ENCODE measurements around the gene JOSD1.

DNA sequence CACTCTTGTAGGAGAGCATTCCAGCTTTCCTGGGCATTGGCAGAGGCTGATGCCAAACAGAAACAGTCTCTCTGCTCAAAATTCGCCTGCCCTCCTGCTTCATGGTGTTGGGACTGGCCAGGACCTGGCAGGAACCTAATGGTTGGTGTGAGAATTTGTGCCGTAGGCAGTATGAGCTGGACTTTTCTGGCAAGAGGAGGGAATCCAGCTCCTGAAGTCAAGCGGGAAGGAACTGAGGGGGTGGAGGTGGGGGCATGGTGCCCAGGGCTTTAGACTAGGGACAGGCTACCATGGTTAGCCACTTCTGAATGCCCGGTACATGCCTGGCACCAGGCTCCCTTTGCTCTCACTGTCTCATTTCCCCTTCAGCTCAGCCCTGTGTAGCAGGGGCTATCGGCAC, 25.9 kb downstream of the JOSD1 start:
- TF ChIP-seq EZH2 (IDR thresholded peaks at IDR 0.05; ENCODE audit: low read length, missing control alignments): no peak
- TF ChIP-seq, protein P1, sequence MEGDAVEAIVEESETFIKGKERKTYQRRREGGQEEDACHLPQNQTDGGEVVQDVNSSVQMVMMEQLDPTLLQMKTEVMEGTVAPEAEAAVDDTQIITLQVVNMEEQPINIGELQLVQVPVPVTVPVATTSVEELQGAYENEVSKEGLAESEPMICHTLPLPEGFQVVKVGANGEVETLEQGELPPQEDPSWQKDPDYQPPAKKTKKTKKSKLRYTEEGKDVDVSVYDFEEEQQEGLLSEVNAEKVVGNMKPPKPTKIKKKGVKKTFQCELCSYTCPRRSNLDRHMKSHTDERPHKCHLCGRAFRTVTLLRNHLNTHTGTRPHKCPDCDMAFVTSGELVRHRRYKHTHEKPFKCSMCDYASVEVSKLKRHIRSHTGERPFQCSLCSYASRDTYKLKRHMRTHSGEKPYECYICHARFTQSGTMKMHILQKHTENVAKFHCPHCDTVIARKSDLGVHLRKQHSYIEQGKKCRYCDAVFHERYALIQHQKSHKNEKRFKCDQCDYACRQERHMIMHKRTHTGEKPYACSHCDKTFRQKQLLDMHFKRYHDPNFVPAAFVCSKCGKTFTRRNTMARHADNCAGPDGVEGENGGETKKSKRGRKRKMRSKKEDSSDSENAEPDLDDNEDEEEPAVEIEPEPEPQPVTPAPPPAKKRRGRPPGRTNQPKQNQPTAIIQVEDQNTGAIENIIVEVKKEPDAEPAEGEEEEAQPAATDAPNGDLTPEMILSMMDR (conservative IDR thresholded peaks at IDR 0.05 in 1 of 2, IDR thresholded peaks at IDR 0.05 in 1 of 2; ENCODE audit: low read depth in 1 of 2, low read length in 2 of 2): no peak
